GOT3 (cell line): ENCODE measurements around the gene GJA8.
"Not testable (repeated sequence)": the region's sequence is repeated elsewhere in the genome, so short reads cannot be mapped to it uniquely, and the experiment has no call there.

Experiments used
- DNase-seq: peaks from one replicate; lab custom pipeline; 2025; ENCODE audit warnings: mixed read lengths; lab: John Stamatoyannopoulos, UW

The GJA8 gene

DNA sequence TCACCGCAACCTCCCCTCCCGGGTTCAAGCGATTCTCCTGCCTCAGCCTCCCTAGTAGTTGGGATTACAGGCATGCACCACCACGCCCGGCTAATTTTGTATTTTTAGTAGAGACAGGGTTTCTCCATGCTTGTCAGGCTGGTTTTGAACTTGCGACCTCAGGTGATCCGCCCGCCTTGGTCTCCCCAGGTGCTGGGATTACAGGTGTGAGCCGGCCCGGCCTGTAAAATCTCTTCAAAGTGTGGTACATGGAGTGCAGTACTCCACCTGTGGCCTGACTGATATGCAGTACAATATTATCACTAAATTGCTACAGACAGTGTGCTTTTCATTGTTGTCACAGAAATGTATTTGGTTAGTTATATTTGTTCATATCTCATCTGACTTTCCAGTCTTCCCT lies 25.1 kb downstream of the GJA8 start:
- DNase-seq, result not testable (repeated sequence)

- not testable (repeated sequence) for DNase-seq
These were observed 25.9 kb downstream of the GJA8 start, which contains the start of gene GPR89B for GRCh38 chr1:147928236-147929132. Gene GPR89B, plus strand, starts transcription at chr1:147928420. Its CDS starts 117 bp downstream, at chr1:147928537.

- not testable (repeated sequence) for DNase-seq
These were observed 28.5 kb downstream of the GJA8 start for GRCh38 chr1:147931137-147931536.

- DNase-seq, result not testable (repeated sequence)
These were observed 32.7 kb downstream of the GJA8 start for GRCh38 chr1:147935296-147935695.

DNA sequence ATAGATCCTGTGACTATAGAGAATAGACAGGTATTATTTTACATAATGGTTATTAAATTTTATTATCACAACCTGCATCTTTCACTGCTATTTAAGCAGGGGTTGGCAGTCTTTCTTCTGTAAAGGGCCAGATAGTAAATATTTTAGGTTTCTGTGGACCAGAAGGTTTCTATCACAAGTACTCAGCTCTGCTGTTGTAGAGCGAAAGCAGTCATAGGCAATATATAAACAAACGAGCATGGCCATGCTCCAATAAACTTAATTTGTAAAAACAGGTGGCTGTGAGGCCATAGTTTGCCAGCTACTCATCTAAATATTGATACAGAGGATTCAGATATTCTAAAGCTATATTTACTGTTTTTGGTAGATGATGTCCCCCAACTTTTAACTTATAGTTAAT lies 37.9 kb downstream of the GJA8 start:
- not testable (repeated sequence) for DNase-seq

DNA sequence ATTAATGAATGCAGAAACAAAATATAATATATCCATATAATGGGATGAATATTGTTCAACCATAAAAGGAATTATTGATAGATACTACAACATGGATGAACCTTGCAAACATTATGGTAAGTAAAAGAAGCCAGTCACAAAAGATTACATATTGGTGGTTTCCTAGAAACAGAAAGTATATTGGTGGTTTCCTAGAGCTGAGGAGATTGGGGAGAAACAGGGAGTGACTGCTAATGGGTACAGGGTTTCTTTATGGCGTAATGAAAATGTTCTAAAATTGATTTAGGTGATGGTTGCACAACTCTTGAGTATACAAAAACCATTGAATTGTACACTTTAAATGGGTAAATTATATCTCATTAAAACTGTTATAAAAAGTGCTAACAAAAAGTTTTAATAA lies 40.0 kb downstream of the GJA8 start:
- not testable (repeated sequence) for DNase-seq

DNA sequence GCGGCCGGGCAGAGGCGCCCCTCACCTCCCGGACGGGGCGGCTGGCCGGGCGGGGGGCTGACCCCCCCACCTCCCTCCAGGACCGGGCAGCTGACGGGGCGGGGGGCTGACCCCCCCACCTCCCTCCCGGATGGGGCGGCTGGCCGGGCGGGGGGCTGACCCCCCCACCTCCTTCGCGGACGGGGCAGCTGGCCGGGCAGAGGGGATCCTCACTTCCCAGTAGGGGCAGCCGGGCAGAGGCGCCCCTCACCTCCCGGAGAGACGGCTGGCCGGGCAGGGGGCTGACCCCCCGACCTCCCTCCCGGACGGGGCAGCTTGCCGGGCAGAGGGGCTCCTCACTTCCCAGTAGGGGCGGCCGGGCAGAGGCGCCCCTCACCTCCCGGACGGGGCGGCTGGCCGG lies 46.9 kb downstream of the GJA8 start:
- not testable (repeated sequence) for DNase-seq
